ENCODE results near the gene UBE2I. TPM values are rescaled to one million over a fixed set of nuclear protein-coding genes. Genes with fewer than 3 reads are reported as not detected.
A peak's percentile ranks its signal among the peaks of the same experiment; 100 is the strongest.
"Not testable (repeated sequence)": the region's sequence is repeated elsewhere in the genome, so short reads cannot be mapped to it uniquely, and the experiment has no call there.

Gene UBE2I
- total and polyA plus RNA-seq, 12 donors: 50.7 to 203 (median 89.2) TPM

GRCh38 chr16:1293921-1294656 lies 15.3 kb upstream of the UBE2I start:
- Histone ChIP-seq H3K27me3 (peaks cover 9% of the 10 kb centered on the region), H3K4me1 (replicated peaks in 1 of 2) (peaks cover 4 to 9% of the 10 kb centered on the region in 2 donors), H3K4me3 (no peak overlapping the region), H3K36me3 (replicated peaks in 1 of 2) (no peaks in the 10 kb centered on the region), H3K27ac (no peak overlapping the region), H3K9me3 (replicated peaks in 1 of 3) (no peaks in the 10 kb centered on the region)
- WGBS, 4 donors: 57 to 62% (median 60%) methylated on average over 10 to 11 of the region's 11 CpGs
- TF ChIP-seq CTCF (IDR thresholded peaks at IDR 0.05): no peak
- TF ChIP-seq POLR2A (IDR thresholded peaks at IDR 0.05): no peak
- peak in 3 of 7 donors; percentile 32 to 60 (median 37) for DNase-seq
- intact Hi-C loops (cut with DNase I): no loop called here

- TF ChIP-seq CTCF (IDR thresholded peaks at IDR 0.05): no peak
- 64 to 81% (median 73%) methylated on average over 5 of the region's 5 CpGs for WGBS, 4 donors
- no peaks in the 10 kb centered on the region for H3K9me3 ChIP-seq (replicated peaks in 1 of 3)
- H3K4me3 ChIP-seq: no peak overlapping the region
- H3K27me3 ChIP-seq: no peaks in the 10 kb centered on the region
- DNase-seq: no peak
- H3K4me1 ChIP-seq (replicated peaks in 1 of 2): peaks cover 4 to 9% of the 10 kb centered on the region in 2 donors
- intact Hi-C loops (cut with DNase I): no loop called here
- H3K36me3 ChIP-seq (replicated peaks in 1 of 2): no peaks in the 10 kb centered on the region
- H3K27ac ChIP-seq: no peak overlapping the region
Observed at GRCh38 chr16:1295465-1295864, 14.0 kb upstream of the UBE2I start.

DNA sequence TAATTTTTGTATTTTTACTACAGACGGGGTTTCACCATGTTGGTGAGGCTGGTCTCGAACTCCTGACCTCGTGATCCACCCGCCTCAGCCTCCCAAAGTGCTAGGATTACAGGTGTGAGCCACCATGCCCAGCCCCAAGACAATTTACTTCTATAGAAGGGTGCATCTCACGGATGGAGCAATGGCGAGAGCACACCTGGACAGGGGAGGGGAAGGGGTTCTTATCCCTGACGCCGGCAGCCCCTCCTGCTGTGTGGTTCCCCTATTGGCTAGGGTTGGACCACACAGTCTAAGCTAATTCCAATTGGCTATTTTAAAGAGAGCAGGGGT lies 12.8 kb upstream of the UBE2I start:
- H3K27ac ChIP-seq: peak overlapping the region in 3 of 5 donors; percentile 68 to 86 (median 85)
- H3K27me3 ChIP-seq; H3K36me3 ChIP-seq (replicated peaks in 1 of 2); H3K4me3 ChIP-seq; DNase-seq; H3K9me3 ChIP-seq (replicated peaks in 1 of 3); intact Hi-C loops (cut with DNase I): not testable (repeated sequence)
- peaks cover 4 to 12% of the 10 kb centered on the region in 2 donors for H3K4me1 ChIP-seq (replicated peaks in 1 of 2)
- 72 to 77% (median 74%) methylated on average over 8 of the region's 8 CpGs for WGBS, 4 donors

DNA sequence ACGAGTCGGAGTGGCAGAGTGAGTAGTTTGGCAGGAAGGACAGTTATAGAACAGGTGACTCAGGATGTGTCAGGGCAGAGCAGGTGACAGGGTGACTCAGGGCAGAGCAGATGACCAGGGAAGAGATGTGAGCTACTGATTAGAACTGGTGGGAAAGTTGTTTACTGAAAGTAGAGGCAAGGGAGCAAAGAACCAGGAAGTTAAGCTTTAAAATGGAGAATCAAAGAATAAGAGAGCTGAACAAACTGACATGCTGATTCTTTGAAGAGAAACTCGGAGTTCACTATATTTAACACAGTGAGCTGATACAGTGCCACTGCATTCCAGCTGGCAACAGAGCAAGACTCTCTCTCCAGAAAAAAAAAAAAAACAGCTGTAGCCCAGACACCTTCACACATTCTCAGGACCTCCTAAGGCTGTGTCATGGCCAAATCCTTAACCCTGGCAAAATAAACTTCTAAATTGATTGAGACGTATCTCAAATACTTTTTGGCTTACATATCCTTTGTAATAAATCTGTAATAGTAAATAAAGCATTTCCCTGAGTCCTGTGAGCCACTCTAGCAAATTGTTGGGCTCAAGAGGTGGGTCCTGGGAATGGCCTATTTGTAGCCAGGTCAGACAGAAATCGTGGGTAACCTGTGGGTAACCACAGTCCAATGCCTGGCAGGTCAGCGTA lies 12.3 kb upstream of the UBE2I start:
- WGBS, 4 donors: 31 to 37% (median 34%) methylated on average over 6 of the region's 6 CpGs
- Histone ChIP-seq H3K4me1 (replicated peaks in 1 of 2) (peaks cover 4 to 12% of the 10 kb centered on the region in 2 donors), H3K27ac (peak overlapping the region in 4 of 5 donors; percentile 53 to 86 (median 76)), H3K4me3 (no peak overlapping the region), H3K9me3 (replicated peaks in 1 of 3) (no peaks in the 10 kb centered on the region), H3K27me3 (no peaks in the 10 kb centered on the region), H3K36me3 (replicated peaks in 1 of 2) (no peaks in the 10 kb centered on the region)
- intact Hi-C loops (cut with DNase I): no loop called here
- peak in 1 of 2 donors; percentile 40 for TF ChIP-seq POLR2A (IDR thresholded peaks at IDR 0.05)
- no peak for TF ChIP-seq CTCF (IDR thresholded peaks at IDR 0.05)
- DNase-seq: peak; percentile 57 to 91 (median 85)

Measured in adrenal gland (tissue), 12 donors.